Upper lobe of left lung (tissue), 6 donors: ENCODE measurements around the gene BTG2. TPM values are rescaled to one million over a fixed set of nuclear protein-coding genes. Genes with fewer than 3 reads are reported as not detected.

Experiments used
- ATAC-seq, 2 donors: fragments of 200-7000 bp; cut with Tn5 transposase; one replicate each; pipeline ENCODE4 v1.9.1; 2022; ENCODE audit warnings: mild to moderate bottlenecking in 2 of 2, moderate library complexity in 2 of 2; ENCODE audit not compliant: low FRiP score in 2 of 2
- DNase-seq, 2 donors: peaks; one replicate each; pipeline ENCODE4 v3.0.0-alpha.2; 2019 to 2020
- H3K27ac ChIP-seq, 4 donors: fragments of 200-600 bp; sonication (generic); one replicate each; pipeline ENCODE4 v1.5.1; 2016 to 2019
- H3K27me3 ChIP-seq, 4 donors: fragments of 200-600 bp; sonication (generic); one replicate each; pipeline ENCODE4 v1.5.1; 2017 to 2019
- H3K36me3 ChIP-seq, 4 donors: fragments of 200-600 bp; sonication (generic); one replicate each; pipeline ENCODE4 v1.5.1; 2016 to 2019
- H3K4me1 ChIP-seq, 4 donors: fragments of 200-600 bp; sonication (generic); one replicate each; pipeline ENCODE4 v1.5.1; 2018 to 2019
- H3K4me3 ChIP-seq, 4 donors: fragments of 200-600 bp; sonication (generic); one replicate each; pipeline ENCODE4 v1.5.1; 2017 to 2019; ENCODE audit warnings: mild to moderate bottlenecking in 2 of 4, moderate library complexity in 1 of 4
- H3K9me3 ChIP-seq, 4 donors: fragments of 200-600 bp; sonication (generic); one replicate each; pipeline ENCODE4 v1.5.1; 2018 to 2019
- CTCF ChIP-seq, 6 experiments: fragments of 450-650 bp in 4 of 6; fragments of 200-600 bp in 2 of 6; sonication (generic) in 2 of 6; IDR thresholded peaks; one replicate each; pipeline ENCODE4 v1.5.1; 2016 to 2019; ENCODE audit warnings: antibody characterized with exemption in 6 of 6
- EP300 ChIP-seq, 4 donors: sonication (generic); formaldehyde crosslinking; IDR thresholded peaks; one replicate each; pipeline ENCODE4 v1.5.1; 2017; ENCODE audit warnings: antibody characterized with exemption in 4 of 4, control low read depth in 2 of 4
- POLR2A ChIP-seq, 4 donors: fragments of 450-650 bp; IDR thresholded peaks; one replicate each; pipeline ENCODE4 v1.5.1; 2016 to 2017; ENCODE audit warnings: antibody characterized with exemption in 4 of 4, mild to moderate bottlenecking in 2 of 4
- POLR2AphosphoS5 ChIP-seq, 2 donors: sonication (generic); formaldehyde crosslinking; IDR thresholded peaks; one replicate each; pipeline ENCODE4 v1.5.1; 2017; ENCODE audit warnings: antibody characterized with exemption in 2 of 2
- WGBS, 2 donors: methylation state at CpG; one replicate each; pipeline ENCODE4 v1.1.5; 2017 to 2018; 5-methylcytosine and 5-hydroxymethylcytosine counted together
- total RNA-seq, 6 donors: library from RNA; depleted of rRNA in 4 of 6; stranded (reverse); fragments of >200 nt in 4 of 6; gene quantifications; one replicate each; pipeline versions ENCODE4 v1.1.0 to v1.2.1, GENCODE V29; 2016 to 2021
- donor health status: DM: no; HTN: no; CAD: no; lungs with moderate emphysema.
- donor health status: DM: no; HTN: yes; CAD: no; lungs with severe emphysema.

Gene BTG2
- total RNA-seq, 6 donors from 2014 or later = 59.1 to 178 (median 104) TPM

GRCh38 chr1:203270448-203270847, 34.9 kb upstream of the BTG2 start:
- TF ChIP-seq POLR2A (IDR thresholded peaks at IDR 0.05) = no peak
- no peak for TF ChIP-seq POLR2AphosphoS5 (IDR thresholded peaks at IDR 0.05)
- TF ChIP-seq EP300 (IDR thresholded peaks at IDR 0.05) = no peak
- TF ChIP-seq CTCF (IDR thresholded peaks at IDR 0.05) = no peak
- Histone ChIP-seq H3K4me1 (peaks cover 12 to 49% (median 48%) of the 10 kb centered on the region in 4 donors), H3K36me3 (no peaks in the 10 kb centered on the region), H3K9me3 (no peaks in the 10 kb centered on the region), H3K4me3 (no peak overlapping the region), H3K27me3 (no peaks in the 10 kb centered on the region), H3K27ac (peak overlapping the region in 2 of 4 donors; percentile 49 to 68)
- 84 to 93% methylated on average over 4 of the region's 4 CpGs for WGBS, 2 donors
- no peak for ATAC-seq
- DNase-seq = no peak

GRCh38 chr1:203271018-203271743, 34.1 kb upstream of the BTG2 start:
- Histone ChIP-seq H3K4me1 (peaks cover 12 to 53% (median 48%) of the 10 kb centered on the region in 4 donors), H3K9me3 (no peaks in the 10 kb centered on the region), H3K36me3 (no peaks in the 10 kb centered on the region), H3K27ac (peak overlapping the region in 3 of 4 donors; percentile 7 to 68 (median 49)), H3K27me3 (no peaks in the 10 kb centered on the region), H3K4me3 (peak overlapping the region in 1 of 4 donors; percentile 26)
- peak in 1 of 2 donors; percentile 15 for TF ChIP-seq POLR2AphosphoS5 (IDR thresholded peaks at IDR 0.05)
- no peak for TF ChIP-seq EP300 (IDR thresholded peaks at IDR 0.05)
- no peak for TF ChIP-seq CTCF (IDR thresholded peaks at IDR 0.05)
- peak in 1 of 4 donors; percentile 15 for TF ChIP-seq POLR2A (IDR thresholded peaks at IDR 0.05)
- peak in 1 of 2 donors; percentile 91 for DNase-seq
- WGBS, 2 donors = 28 to 34% methylated on average over 8 of the region's 8 CpGs
- peak; percentile 55 to 68 for ATAC-seq

- WGBS, 2 donors = 53 to 66% methylated on average over 4 to 6 of the region's 6 CpGs
- no peak for TF ChIP-seq CTCF (IDR thresholded peaks at IDR 0.05)
- TF ChIP-seq POLR2A (IDR thresholded peaks at IDR 0.05) = no peak
- no peak for TF ChIP-seq EP300 (IDR thresholded peaks at IDR 0.05)
- no peak for TF ChIP-seq POLR2AphosphoS5 (IDR thresholded peaks at IDR 0.05)
- Histone ChIP-seq H3K4me3 (no peak overlapping the region), H3K36me3 (no peaks in the 10 kb centered on the region), H3K9me3 (no peaks in the 10 kb centered on the region), H3K27me3 (no peaks in the 10 kb centered on the region), H3K4me1 (peaks cover 14 to 56% (median 52%) of the 10 kb centered on the region in 4 donors), H3K27ac (peak overlapping the region in 2 of 4 donors; percentile 49 to 68)
- DNase-seq (peak in 1 of 2 donors; percentile 32), ATAC-seq (no peak)
These were observed 33.2 kb upstream of the BTG2 start for GRCh38 chr1:203271962-203272632.

GRCh38 chr1:203272633-203273205, 32.6 kb upstream of the BTG2 start:
- H3K36me3 ChIP-seq = no peaks in the 10 kb centered on the region
- no peaks in the 10 kb centered on the region for H3K27me3 ChIP-seq
- H3K9me3 ChIP-seq = no peaks in the 10 kb centered on the region
- DNase-seq (peak in 1 of 2 donors; percentile 13), ATAC-seq (no peak)
- 34% methylated on average over 15 of the region's 17 CpGs; no CpG with 5 or more reads in 1 of the 2 donors for WGBS, 2 donors
- peaks cover 18 to 57% (median 54%) of the 10 kb centered on the region in 4 donors for H3K4me1 ChIP-seq
- no peak for TF ChIP-seq CTCF (IDR thresholded peaks at IDR 0.05)
- no peak for TF ChIP-seq POLR2A (IDR thresholded peaks at IDR 0.05)
- TF ChIP-seq EP300 (IDR thresholded peaks at IDR 0.05) = no peak
- no peak for TF ChIP-seq POLR2AphosphoS5 (IDR thresholded peaks at IDR 0.05)
- H3K27ac ChIP-seq = peak overlapping the region in 3 of 4 donors; percentile 70 to 84 (median 84)
- peak overlapping the region in 3 of 4 donors; percentile 17 to 38 (median 35) for H3K4me3 ChIP-seq
